HG03196 (cell line): ENCODE measurements around the gene ZNF44.

Experiments
- ATAC-seq: cut with Tn5 transposase; IDR thresholded peaks from one replicate; pipeline ENCODE4 v1.9.1; 2021; ENCODE audit not compliant: unreplicated experiment

ZNF44 gene

GRCh38 chr19:12265921-12266704 lies 28.6 kb downstream of the ZNF44 start:
- no peak for ATAC-seq

- ATAC-seq: no peak
These were observed 33.1 kb downstream of the ZNF44 start for GRCh38 chr19:12261554-12261953.

- no peak for ATAC-seq
These were observed 33.8 kb downstream of the ZNF44 start for GRCh38 chr19:12260861-12261260.

GRCh38 chr19:12260236-12260635 lies 34.4 kb downstream of the ZNF44 start:
- ATAC-seq: no peak

GRCh38 chr19:12255372-12255771 lies 39.3 kb downstream of the ZNF44 start:
- ATAC-seq: no peak

GRCh38 chr19:12247644-12248222 lies 47.0 kb downstream of the ZNF44 start:
- no peak for ATAC-seq

- ATAC-seq: no peak
These were observed 50.3 kb downstream of the ZNF44 start for GRCh38 chr19:12244370-12244769.

- ATAC-seq: no peak
These were observed 57.4 kb downstream of the ZNF44 start for GRCh38 chr19:12237143-12237839.

- no peak for ATAC-seq
These were observed 61.7 kb downstream of the ZNF44 start for GRCh38 chr19:12232961-12233360.

GRCh38 chr19:12230751-12231733 lies 63.6 kb downstream of the ZNF44 start:
- no peak for ATAC-seq

GRCh38 chr19:12229990-12230389 lies 64.7 kb downstream of the ZNF44 start:
- ATAC-seq: no peak

GRCh38 chr19:12224676-12225075 lies 70.0 kb downstream of the ZNF44 start:
- no peak for ATAC-seq

- ATAC-seq: no peak
These were observed 71.6 kb downstream of the ZNF44 start for GRCh38 chr19:12222980-12223630.
